Occipital lobe (tissue), 2 donors: Measurements from ENCODE around the gene B3GLCT. TPM values are rescaled to one million over a fixed set of nuclear protein-coding genes. Genes with fewer than 3 reads are reported as not detected.
A peak's percentile ranks its signal among the peaks of the same experiment; 100 is the strongest.
"Not testable (repeated sequence)": the region's sequence is repeated elsewhere in the genome, so short reads cannot be mapped to it uniquely, and the experiment has no call there.

Experiments
- DNase-seq: peaks from one replicate; lab custom pipeline; 2025; lab: John Stamatoyannopoulos, UW
- total RNA-seq: library from RNA; depleted of rRNA; stranded (reverse); fragments of >200 nt; gene quantifications from one replicate; pipeline ENCODE4 v1.2.3, GENCODE V29; 2014

Gene B3GLCT
- total RNA-seq, 1 donor from 2014 or later = 12.0 TPM

GRCh38 chr13:31276421-31276820, 76.6 kb downstream of the B3GLCT start:
- DNase-seq = no peak

GRCh38 chr13:31278869-31279268, 79.1 kb downstream of the B3GLCT start:
- DNase-seq = no peak

- no peak for DNase-seq
These were observed 83.1 kb downstream of the B3GLCT start for GRCh38 chr13:31282741-31283455.

GRCh38 chr13:31286930-31287329, 87.2 kb downstream of the B3GLCT start:
- peak; percentile 14 for DNase-seq

- DNase-seq = no peak
These were observed 101.3 kb downstream of the B3GLCT start for GRCh38 chr13:31301119-31301518.

- DNase-seq = no peak
These were observed 110.6 kb downstream of the B3GLCT start for GRCh38 chr13:31310356-31310755.

GRCh38 chr13:31310786-31311185, 111.0 kb downstream of the B3GLCT start:
- DNase-seq = no peak

GRCh38 chr13:31311921-31312320, 112.1 kb downstream of the B3GLCT start:
- no peak for DNase-seq

- no peak for DNase-seq
These were observed 115.2 kb downstream of the B3GLCT start for GRCh38 chr13:31314961-31315360.

- no peak for DNase-seq
These were observed 121.2 kb downstream of the B3GLCT start for GRCh38 chr13:31320946-31321345.

- DNase-seq = no peak
These were observed 121.7 kb downstream of the B3GLCT start for GRCh38 chr13:31321457-31321856.

- DNase-seq = no peak
These were observed 122.3 kb downstream of the B3GLCT start for GRCh38 chr13:31322026-31322425.

- DNase-seq = no peak
These were observed 123.1 kb downstream of the B3GLCT start for GRCh38 chr13:31322702-31323405.

GRCh38 chr13:31327182-31327860, 127.5 kb downstream of the B3GLCT start:
- no peak for DNase-seq

GRCh38 chr13:31328549-31329235, 128.9 kb downstream of the B3GLCT start:
- no peak for DNase-seq

- no peak for DNase-seq
These were observed 130.5 kb downstream of the B3GLCT start for GRCh38 chr13:31330236-31330635.

- DNase-seq = no peak
These were observed 131.3 kb downstream of the B3GLCT start for GRCh38 chr13:31331068-31331467.

- DNase-seq = no peak
These were observed 134.8 kb downstream of the B3GLCT start for GRCh38 chr13:31334547-31334946.

GRCh38 chr13:31334994-31335557, 135.3 kb downstream of the B3GLCT start:
- DNase-seq = no peak

- not testable (repeated sequence) for DNase-seq
These were observed 139.8 kb downstream of the B3GLCT start for GRCh38 chr13:31339616-31340015.

GRCh38 chr13:31340848-31341247, 141.1 kb downstream of the B3GLCT start:
- DNase-seq = not testable (repeated sequence)

- DNase-seq = no peak
These were observed 147.1 kb downstream of the B3GLCT start for GRCh38 chr13:31346891-31347290.
